ENCODE data around the gene BCL3. TPM values are rescaled to one million over a fixed set of nuclear protein-coding genes. Genes with fewer than 3 reads are reported as not detected.

Gene BCL3
- total and polyA plus RNA-seq, 2 of the 13 experiments (the other 11 are each of a cell fraction or from before 2014, with no cell fraction given): 2.3 to 4.0 TPM

GRCh38 chr19:44718441-44719261, 29.9 kb upstream of the BCL3 start (continued):
- no peak for TF ChIP-seq AFF4 (CRISPR knock-in tag; IDR thresholded peaks at IDR 0.05)
- TF ChIP-seq ZBTB44 (CRISPR knock-in tag; IDR thresholded peaks at IDR 0.05): no peak
- 0 out of 2 replicates have a peak, but pooled peaks have one; percentile 59 for TF ChIP-seq ZNF225 (CRISPR knock-in tag; IDR thresholded peaks at IDR 0.05)
- TF ChIP-seq MIER2 (CRISPR knock-in tag; IDR thresholded peaks at IDR 0.05): 0 out of 2 replicates have a peak, but pooled peaks have one; percentile 36
- TF ChIP-seq ZNF761 (CRISPR knock-in tag; conservative IDR thresholded peaks at IDR 0.05): peak; percentile 73; the same call in 1 of the 2 replicates
- TF ChIP-seq ZNF343 (CRISPR knock-in tag; IDR thresholded peaks at IDR 0.05): no peak; the same call in 1 of the 2 replicates
- TF ChIP-seq ZNF512B (CRISPR knock-in tag; IDR thresholded peaks at IDR 0.05; ENCODE audit: borderline replicate concordance): peak; percentile 89; the same call in 1 of the 2 replicates
- no peak for TF ChIP-seq ZNF660 (CRISPR knock-in tag; IDR thresholded peaks at IDR 0.05; ENCODE audit: borderline replicate concordance, low read depth)
- TF ChIP-seq ZNF547 (CRISPR knock-in tag; IDR thresholded peaks at IDR 0.05): 0 out of 2 replicates have a peak, but pooled peaks have one; percentile 52
- TF ChIP-seq ZNF782 (CRISPR knock-in tag; IDR thresholded peaks at IDR 0.05; ENCODE audit: borderline replicate concordance): no peak; the same call in 1 of the 2 replicates
- peak; percentile 50; the same call in 1 of the 2 replicates for TF ChIP-seq TFAP4 (IDR thresholded peaks at IDR 0.05; ENCODE audit: borderline replicate concordance, low read depth)
- peak; percentile 96 for TF ChIP-seq ZSCAN25 (CRISPR knock-in tag; IDR thresholded peaks at IDR 0.05)
- TF ChIP-seq FOXM1 (CRISPR knock-in tag; IDR thresholded peaks at IDR 0.05): no peak
- no peak for TF ChIP-seq ZNF546 (CRISPR knock-in tag; conservative IDR thresholded peaks at IDR 0.05)
- TF ChIP-seq ZNF749 (CRISPR knock-in tag; IDR thresholded peaks at IDR 0.05; ENCODE audit: borderline replicate concordance): peak; percentile 77
- no peak for TF ChIP-seq HCFC1 (IDR thresholded peaks at IDR 0.05; ENCODE audit: low read depth, low read length)
- no peak for TF ChIP-seq GPN1 (CRISPR knock-in tag; IDR thresholded peaks at IDR 0.05; ENCODE audit: borderline replicate concordance)
- TF ChIP-seq SMARCC2 (IDR thresholded peaks at IDR 0.05): no peak
- TF ChIP-seq ZNF414 (CRISPR knock-in tag; IDR thresholded peaks at IDR 0.05): no peak
